ENCODE measurements around the gene ATXN7. TPM values are rescaled to one million over a fixed set of nuclear protein-coding genes. Genes with fewer than 3 reads are reported as not detected.

ATXN7 gene
- total RNA-seq, 4 donors from 2014 or later = 48.5 to 80.3 (median 75.2) TPM

- Histone ChIP-seq H3K4me3 (peak overlapping the region in 3 of 4 donors; percentile 6 to 45 (median 6)), H3K4me1 (peaks cover 0 to 64% (median 16%) of the 10 kb centered on the region in 4 donors), H3K36me3 (peaks cover 0 to 5% (median 0%) of the 10 kb centered on the region in 3 donors), H3K9me3 (no peaks in the 10 kb centered on the region), H3K27ac (peak overlapping the region in 3 of 4 donors; percentile 60 to 79 (median 77)), H3K27me3 (no peaks in the 10 kb centered on the region)
- no peak for DNase-seq
- no peak for TF ChIP-seq CTCF (IDR thresholded peaks at IDR 0.05)
- no peak for TF ChIP-seq POLR2A (IDR thresholded peaks at IDR 0.05)
Observed at GRCh38 chr3:63969876-63970275, 106.2 kb downstream of the ATXN7 start.

GRCh38 chr3:63970631-63971475 lies 107.2 kb downstream of the ATXN7 start:
- DNase-seq = no peak

GRCh38 chr3:63972196-63972595 lies 108.5 kb downstream of the ATXN7 start:
- Histone ChIP-seq H3K36me3 (peaks cover 0 to 5% (median 0%) of the 10 kb centered on the region in 3 donors), H3K27me3 (no peaks in the 10 kb centered on the region), H3K4me3 (no peak overlapping the region), H3K27ac (peak overlapping the region in 1 of 4 donors; percentile 11), H3K4me1 (peaks cover 0 to 65% (median 13%) of the 10 kb centered on the region in 4 donors), H3K9me3 (no peaks in the 10 kb centered on the region)
- no peak for DNase-seq
- TF ChIP-seq POLR2A (IDR thresholded peaks at IDR 0.05) (no peak), CTCF (IDR thresholded peaks at IDR 0.05) (no peak)

More at GRCh38 chr3:63970631-63971475, 107.2 kb downstream of the ATXN7 start:
- H3K9me3 ChIP-seq = no peaks in the 10 kb centered on the region
- H3K4me1 ChIP-seq = peaks cover 0 to 67% (median 16%) of the 10 kb centered on the region in 4 donors
- no peak for TF ChIP-seq CTCF (IDR thresholded peaks at IDR 0.05)
- peak overlapping the region; percentile 19 to 79 (median 43) for H3K27ac ChIP-seq
- peak overlapping the region in 1 of 4 donors; percentile 8 for H3K4me3 ChIP-seq
- peaks cover 0 to 5% (median 0%) of the 10 kb centered on the region in 3 donors for H3K36me3 ChIP-seq
- H3K27me3 ChIP-seq = no peaks in the 10 kb centered on the region

- peaks cover 0 to 57% (median 12%) of the 10 kb centered on the region in 4 donors for H3K4me1 ChIP-seq
- no peaks in the 10 kb centered on the region for H3K9me3 ChIP-seq
- TF ChIP-seq POLR2A (IDR thresholded peaks at IDR 0.05) = no peak
- TF ChIP-seq CTCF (IDR thresholded peaks at IDR 0.05) = no peak
- peaks cover 0 to 5% (median 0%) of the 10 kb centered on the region in 3 donors for H3K36me3 ChIP-seq
- no peak for DNase-seq
- H3K27me3 ChIP-seq = no peaks in the 10 kb centered on the region
- peak overlapping the region in 1 of 4 donors; percentile 3 for H3K27ac ChIP-seq
- H3K4me3 ChIP-seq = no peak overlapping the region
Observed at GRCh38 chr3:63972987-63973386, 109.3 kb downstream of the ATXN7 start.

GRCh38 chr3:63973406-63973805 lies 109.7 kb downstream of the ATXN7 start:
- no peaks in the 10 kb centered on the region for H3K27me3 ChIP-seq
- peaks cover 0 to 53% (median 10%) of the 10 kb centered on the region in 4 donors for H3K4me1 ChIP-seq
- no peak overlapping the region for H3K4me3 ChIP-seq
- peak overlapping the region in 1 of 4 donors; percentile 3 for H3K27ac ChIP-seq
- TF ChIP-seq CTCF (IDR thresholded peaks at IDR 0.05) = no peak
- TF ChIP-seq POLR2A (IDR thresholded peaks at IDR 0.05) = no peak
- H3K9me3 ChIP-seq = no peaks in the 10 kb centered on the region
- no peak for DNase-seq
- H3K36me3 ChIP-seq = peaks cover 0 to 5% (median 0%) of the 10 kb centered on the region in 3 donors

All from Peyer's patch (tissue), 4 donors.